IPS-18c (cell line): ENCODE measurements around the gene EFCC1.
"Not testable (repeated sequence)": the region's sequence is repeated elsewhere in the genome, so short reads cannot be mapped to it uniquely, and the experiment has no call there.

ENCODE experiments used
- H3K4me3 ChIP-seq: 2 replicates; pipeline ENCODE4 v1.7.0; 2013; ENCODE audit warnings: low read depth, mild to moderate bottlenecking, low read length, moderate library complexity; ENCODE audit not compliant: insufficient read depth
- H3K9me3 ChIP-seq: one replicate; pipeline ENCODE4 v1.6.1; 2013; ENCODE audit warnings: mild to moderate bottlenecking, low read length, moderate library complexity; ENCODE audit not compliant: control insufficient read depth, insufficient read depth

EFCC1 gene

GRCh38 chr3:129070086-129070885 lies 69.2 kb downstream of the EFCC1 start:
- Histone ChIP-seq H3K9me3 (no peaks in the 10 kb centered on the region), H3K4me3 (no peak overlapping the region)

- Histone ChIP-seq H3K9me3 (no peaks in the 10 kb centered on the region), H3K4me3 (no peak overlapping the region)
These were observed 76.1 kb downstream of the EFCC1 start for GRCh38 chr3:129077222-129077621.

- no peaks in the 10 kb centered on the region for H3K9me3 ChIP-seq
These were observed 77.4 kb downstream of the EFCC1 start for GRCh38 chr3:129078510-129078909.

GRCh38 chr3:129081503-129081902 lies 80.4 kb downstream of the EFCC1 start:
- Histone ChIP-seq H3K4me3 (no peak overlapping the region), H3K9me3 (no peaks in the 10 kb centered on the region)

More at GRCh38 chr3:129078510-129078909, 77.4 kb downstream of the EFCC1 start:
- no peak overlapping the region for H3K4me3 ChIP-seq

- Histone ChIP-seq H3K4me3 (no peak overlapping the region), H3K9me3 (no peaks in the 10 kb centered on the region)
These were observed 80.9 kb downstream of the EFCC1 start for GRCh38 chr3:129082026-129082425.

GRCh38 chr3:129084501-129084900 lies 83.4 kb downstream of the EFCC1 start:
- no peaks in the 10 kb centered on the region for H3K9me3 ChIP-seq

GRCh38 chr3:129085165-129085715 lies 84.1 kb downstream of the EFCC1 start:
- H3K4me3 ChIP-seq: no peak overlapping the region
- H3K9me3 ChIP-seq: no peaks in the 10 kb centered on the region

More at GRCh38 chr3:129084501-129084900, 83.4 kb downstream of the EFCC1 start:
- H3K4me3 ChIP-seq: no peak overlapping the region

- Histone ChIP-seq H3K9me3 (no peaks in the 10 kb centered on the region), H3K4me3 (no peak overlapping the region)
These were observed 84.7 kb downstream of the EFCC1 start for GRCh38 chr3:129085818-129086217.

- H3K4me3 ChIP-seq: no peak overlapping the region
These were observed 86.1 kb downstream of the EFCC1 start for GRCh38 chr3:129087138-129087702.

GRCh38 chr3:129087904-129088303 lies 86.8 kb downstream of the EFCC1 start:
- not testable (repeated sequence) for H3K9me3 ChIP-seq, H3K4me3 ChIP-seq

More at GRCh38 chr3:129087138-129087702, 86.1 kb downstream of the EFCC1 start:
- H3K9me3 ChIP-seq: no peaks in the 10 kb centered on the region

- not testable (repeated sequence) for H3K4me3 ChIP-seq
These were observed 87.2 kb downstream of the EFCC1 start for GRCh38 chr3:129088312-129088711.

More at GRCh38 chr3:129088312-129088711, 87.2 kb downstream of the EFCC1 start:
- H3K9me3 ChIP-seq: not testable (repeated sequence)
